Embryonic facial prominence (tissue), 1 donor: ENCODE data around the gene PRKACA.
A peak's percentile ranks its signal among the peaks of the same experiment; 100 is the strongest.
"Not testable (repeated sequence)": the region's sequence is repeated elsewhere in the genome, so short reads cannot be mapped to it uniquely, and the experiment has no call there.

Source experiments
- DNase-seq: peaks from one replicate; pipeline ENCODE4 v3.0.0-alpha.2; 2016; ENCODE audit errors: extremely low spot score

The PRKACA gene

GRCh38 chr19:14147797-14148605 is 30.4 kb upstream of the PRKACA start:
- no peak for DNase-seq

GRCh38 chr19:14146789-14147216 is 29.2 kb upstream of the PRKACA start:
- no peak for DNase-seq

- DNase-seq, result not testable (repeated sequence)
These were observed 28.6 kb upstream of the PRKACA start for GRCh38 chr19:14146169-14146568.

GRCh38 chr19:14145381-14145780 is 27.8 kb upstream of the PRKACA start:
- no peak for DNase-seq

DNA sequence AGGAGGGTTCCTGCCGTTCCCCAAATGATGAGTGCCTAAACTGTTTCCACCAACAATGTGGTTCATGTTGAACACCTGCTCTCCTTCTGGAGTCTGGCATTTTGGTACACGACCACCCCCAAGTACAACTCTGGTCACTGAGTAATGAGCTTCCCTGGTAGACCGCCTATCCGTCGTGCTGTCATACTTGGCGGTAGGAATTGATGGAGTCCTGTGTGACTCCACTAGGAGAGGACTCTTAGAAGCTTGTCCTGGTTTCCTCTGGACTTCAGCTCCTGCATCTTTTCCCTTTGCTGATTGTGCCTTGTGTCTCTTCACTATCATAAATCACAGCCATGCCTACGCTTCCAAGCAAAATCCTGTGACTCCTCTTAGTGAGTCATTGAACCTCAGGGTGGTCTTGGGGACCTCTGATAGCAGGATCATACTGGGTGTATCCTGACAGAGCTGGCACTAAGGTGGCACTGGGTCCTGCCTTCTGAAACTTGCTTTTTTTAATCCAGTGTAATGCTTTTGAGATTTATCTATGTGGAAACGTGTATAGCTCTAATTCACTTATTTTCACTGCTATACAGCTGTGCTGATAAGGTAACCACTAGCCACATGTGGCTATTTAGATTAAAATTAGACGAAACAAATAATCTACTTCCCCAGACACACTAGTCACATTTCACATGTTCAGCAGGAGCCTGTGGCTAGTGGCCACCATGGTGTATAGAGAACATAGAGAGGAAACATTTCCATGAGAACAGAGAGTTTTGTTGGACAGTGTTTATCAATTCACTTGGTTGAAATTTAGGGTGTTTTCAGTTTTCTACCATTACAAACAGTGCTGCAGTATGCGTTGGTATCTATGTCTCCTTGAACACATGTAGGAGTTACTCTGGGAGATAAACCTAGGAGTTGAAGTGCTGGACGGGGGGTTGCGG is 25.0 kb upstream of the PRKACA start:
- DNase-seq, result no peak

GRCh38 chr19:14141041-14141440 is 23.5 kb upstream of the PRKACA start:
- DNase-seq, result no peak

- DNase-seq, result no peak
These were observed 22.4 kb upstream of the PRKACA start for GRCh38 chr19:14139944-14140343.

GRCh38 chr19:14138576-14139265 is 21.2 kb upstream of the PRKACA start:
- no peak for DNase-seq

- DNase-seq, result peak; percentile 98
These were observed 19.1 kb upstream of the PRKACA start, which contains the start of gene ASF1B for GRCh38 chr19:14136509-14137281. Gene ASF1B (minus strand): TSS chr19:14136589. CDS start chr19:14136456, 133 bp downstream.

GRCh38 chr19:14135985-14136508 is 18.5 kb upstream of the PRKACA start:
- DNase-seq, result no peak

DNA sequence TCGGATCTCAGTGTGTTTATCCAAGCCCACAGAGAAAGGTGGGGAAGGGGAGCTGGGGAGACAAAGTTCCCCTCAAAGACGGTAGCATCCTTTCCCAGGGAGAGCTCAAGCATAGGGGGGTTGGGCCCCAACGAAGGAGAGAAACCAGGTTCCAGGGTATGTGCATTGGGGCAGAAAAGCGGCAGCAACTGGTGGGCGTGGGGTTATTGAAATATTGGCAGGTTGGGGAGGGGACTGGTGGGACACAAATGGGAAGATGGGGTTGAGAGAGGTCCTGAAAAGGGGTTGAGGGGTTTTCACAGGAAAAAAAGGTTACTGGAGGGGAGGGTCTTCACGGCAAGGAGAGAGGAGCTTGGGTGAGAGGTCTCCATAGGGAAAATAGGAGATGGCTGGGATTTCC is 17.8 kb upstream of the PRKACA start:
- DNase-seq, result no peak

DNA sequence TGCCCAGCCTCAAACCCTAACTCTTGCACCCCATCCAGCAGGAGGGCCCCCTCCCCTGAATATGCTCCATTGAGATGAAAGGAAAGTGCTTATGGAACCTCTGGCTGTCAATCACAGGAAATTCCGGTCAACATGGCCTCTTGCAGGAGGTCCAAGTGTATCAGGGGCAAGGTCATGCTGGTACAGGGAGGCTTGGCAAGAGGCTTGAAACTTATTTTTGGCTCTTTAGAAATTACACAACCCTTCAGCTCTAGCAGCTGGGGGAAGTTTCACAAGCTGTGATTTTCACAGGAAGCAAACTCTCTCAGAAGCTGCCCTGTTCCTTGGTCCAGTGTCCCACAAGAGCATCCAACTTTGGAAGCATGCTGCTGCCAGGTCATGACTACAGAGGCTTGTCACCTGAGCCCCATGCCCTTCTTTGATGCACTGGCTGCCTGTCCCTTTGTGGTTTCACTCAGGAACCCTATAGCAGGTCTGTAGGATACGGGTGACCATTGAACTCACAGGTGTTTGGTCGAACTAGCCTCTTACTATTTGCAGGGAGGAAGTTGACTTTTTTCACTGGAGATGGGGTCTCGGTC is 10.5 kb upstream of the PRKACA start:
- DNase-seq, result no peak

GRCh38 chr19:14127176-14127575 is 9.6 kb upstream of the PRKACA start:
- no peak for DNase-seq

DNA sequence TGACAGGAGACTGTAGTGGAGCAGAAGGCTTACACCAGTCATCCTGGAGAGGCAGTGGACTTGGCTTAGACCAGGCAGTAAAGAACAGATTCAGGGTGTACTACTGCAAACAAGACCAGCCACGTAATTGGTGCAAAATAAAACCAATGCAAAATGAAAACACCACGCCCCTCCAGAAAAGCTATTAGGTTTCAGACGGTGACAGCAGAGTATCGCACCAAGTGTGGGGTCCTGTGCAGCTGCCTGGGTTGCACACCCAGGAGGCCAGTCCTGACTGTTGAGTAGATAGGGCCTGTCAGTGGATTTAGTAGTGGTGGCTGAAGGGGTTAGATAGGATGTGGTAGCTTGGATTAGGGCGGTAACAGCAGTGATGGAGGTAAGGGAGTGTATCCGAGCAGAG is 5.4 kb upstream of the PRKACA start:
- no peak for DNase-seq

GRCh38 chr19:14120497-14120780 is 2.9 kb upstream of the PRKACA start:
- DNase-seq, result no peak

GRCh38 chr19:14119644-14120496 is 2.3 kb upstream of the PRKACA start:
- DNase-seq, result no peak

- DNase-seq, result no peak
These were observed 1.6 kb upstream of the PRKACA start for GRCh38 chr19:14119146-14119545.

DNA sequence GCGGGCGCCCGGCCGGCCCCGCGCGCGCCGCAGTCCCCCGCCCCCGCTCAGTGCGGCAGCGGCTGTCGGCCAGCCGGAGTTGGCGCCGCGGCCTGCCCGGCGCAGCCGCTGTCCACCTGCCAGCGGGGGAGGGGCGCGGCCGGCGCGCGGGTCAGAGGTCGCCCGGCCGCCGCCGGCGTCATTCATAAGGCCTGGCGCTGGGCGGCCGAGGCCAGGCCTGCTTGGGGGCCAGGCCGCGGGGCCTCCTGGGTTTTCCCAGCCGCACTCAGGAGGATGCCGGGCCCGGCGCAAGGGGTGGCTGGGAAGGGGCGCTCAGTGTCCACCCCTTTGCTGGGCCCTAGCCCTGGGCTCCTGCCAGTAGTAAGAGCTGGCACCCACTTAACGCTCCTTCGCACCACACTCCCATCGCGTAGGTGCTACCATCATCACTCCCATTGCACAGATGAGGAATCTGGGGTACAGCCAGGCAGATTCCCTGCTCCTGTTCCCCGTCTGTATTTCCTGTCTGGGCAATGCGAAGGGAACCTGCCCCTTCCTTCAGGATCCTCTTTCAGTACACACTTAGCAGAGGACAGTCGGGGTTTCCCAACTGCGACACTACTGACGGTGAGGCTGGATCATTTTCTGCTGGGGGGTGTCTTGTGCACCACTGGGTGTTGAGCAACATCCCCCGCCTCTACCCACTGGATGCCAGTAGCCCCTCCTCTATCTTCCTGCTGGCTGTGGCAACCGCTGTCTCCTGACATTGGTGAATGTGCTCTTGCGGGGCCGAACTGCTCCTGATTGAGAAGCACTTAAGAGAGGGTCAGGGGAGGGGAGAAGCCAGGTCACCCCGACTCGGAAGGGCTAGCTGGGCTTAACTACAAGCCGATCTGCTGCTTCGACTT is 846 bp upstream of the PRKACA start:
- no peak for DNase-seq
